Right atrium auricular region (tissue), 2 donors: ENCODE measurements around the gene JAZF1. TPM values are rescaled to one million over a fixed set of nuclear protein-coding genes. Genes with fewer than 3 reads are reported as not detected.
A peak's percentile ranks its signal among the peaks of the same experiment; 100 is the strongest.

ENCODE experiments used
- DNase-seq: peaks from one replicate; pipeline ENCODE4 v3.0.0-alpha.2; 2019; ENCODE audit warnings: low spot score
- H3K27ac ChIP-seq, 2 donors: fragments of 200-600 bp; sonication (generic); 1 replicate in 1 of 2; 2 replicates in 1 of 2; pipeline ENCODE4 v1.5.1; 2016 to 2019
- H3K27me3 ChIP-seq, 2 donors: fragments of 200-600 bp; sonication (generic); one replicate each; pipeline versions ENCODE4 v1.5.1 to v1.6.0; 2017 to 2019
- H3K36me3 ChIP-seq: fragments of 200-600 bp; sonication (generic); one replicate; pipeline ENCODE4 v1.5.1; 2016
- H3K4me1 ChIP-seq, 2 donors: fragments of 200-600 bp; sonication (generic); one replicate each; pipeline versions ENCODE4 v1.5.1 to v1.6.0; 2017 to 2019
- H3K4me3 ChIP-seq, 2 donors: fragments of 200-600 bp; sonication (generic); 1 replicate in 1 of 2; 2 replicates in 1 of 2; pipeline ENCODE4 v1.5.1; 2017 to 2019; ENCODE audit warnings: mild to moderate bottlenecking in 1 of 2, moderate library complexity in 1 of 2
- H3K9me3 ChIP-seq, 2 donors: fragments of 200-600 bp; sonication (generic); one replicate each; pipeline ENCODE4 v1.5.1; 2019
- total RNA-seq, 2 donors: library from RNA; depleted of rRNA; stranded (reverse); fragments of >200 nt; gene quantifications; one replicate each; pipeline ENCODE4 v1.1.0, GENCODE V29; 2016
- TF ChIP-seq, protein P1 (sequence below), 2 donors: fragments of 200-600 bp; sonication (generic); IDR thresholded peaks; one replicate each; pipeline ENCODE4 v1.5.1; 2019; ENCODE audit warnings: antibody characterized with exemption in 2 of 2

Gene JAZF1
- total RNA-seq, 2 donors from 2014 or later, result 13.2 to 18.5 TPM

DNA sequence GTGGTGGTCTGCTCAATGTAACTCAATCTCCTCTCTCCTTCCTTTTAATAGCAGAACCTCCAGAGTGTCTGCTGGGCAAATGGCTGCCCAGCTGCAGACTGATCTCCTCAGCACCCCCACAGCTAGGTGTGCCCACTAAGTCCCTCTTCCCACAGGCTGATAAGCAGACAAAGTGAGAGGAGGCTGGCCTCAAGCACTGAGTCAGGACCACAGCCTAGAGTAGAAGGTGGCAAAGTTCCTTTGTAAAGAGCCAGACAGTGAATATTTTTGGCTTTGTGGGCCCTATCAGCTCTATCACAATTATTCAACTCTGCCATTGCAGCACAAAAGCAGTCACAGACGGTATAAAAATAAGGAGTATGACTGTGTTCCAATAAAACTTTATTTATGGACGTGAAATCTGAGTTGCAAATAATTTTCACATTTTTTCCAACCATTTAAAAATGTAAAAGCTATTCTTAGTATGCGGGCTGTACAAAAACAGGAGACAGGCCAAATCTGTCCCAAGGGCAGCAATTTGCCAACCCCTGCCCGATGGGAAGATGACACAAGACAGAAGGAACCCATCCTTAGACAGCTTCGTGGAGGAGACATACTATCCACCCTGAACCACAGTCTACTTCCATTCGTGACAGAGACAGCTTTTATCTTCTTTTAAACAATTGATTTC is 23.4 kb downstream of the JAZF1 start:
- Histone ChIP-seq H3K27ac (no peak overlapping the region), H3K4me1 (peaks cover 0 to 37% of the 10 kb centered on the region in 2 donors), H3K4me3 (no peak overlapping the region), H3K9me3 (no peaks in the 10 kb centered on the region), H3K27me3 (no peaks in the 10 kb centered on the region), H3K36me3 (no peaks in the 10 kb centered on the region)
- no peak for DNase-seq
- TF ChIP-seq, protein P1, sequence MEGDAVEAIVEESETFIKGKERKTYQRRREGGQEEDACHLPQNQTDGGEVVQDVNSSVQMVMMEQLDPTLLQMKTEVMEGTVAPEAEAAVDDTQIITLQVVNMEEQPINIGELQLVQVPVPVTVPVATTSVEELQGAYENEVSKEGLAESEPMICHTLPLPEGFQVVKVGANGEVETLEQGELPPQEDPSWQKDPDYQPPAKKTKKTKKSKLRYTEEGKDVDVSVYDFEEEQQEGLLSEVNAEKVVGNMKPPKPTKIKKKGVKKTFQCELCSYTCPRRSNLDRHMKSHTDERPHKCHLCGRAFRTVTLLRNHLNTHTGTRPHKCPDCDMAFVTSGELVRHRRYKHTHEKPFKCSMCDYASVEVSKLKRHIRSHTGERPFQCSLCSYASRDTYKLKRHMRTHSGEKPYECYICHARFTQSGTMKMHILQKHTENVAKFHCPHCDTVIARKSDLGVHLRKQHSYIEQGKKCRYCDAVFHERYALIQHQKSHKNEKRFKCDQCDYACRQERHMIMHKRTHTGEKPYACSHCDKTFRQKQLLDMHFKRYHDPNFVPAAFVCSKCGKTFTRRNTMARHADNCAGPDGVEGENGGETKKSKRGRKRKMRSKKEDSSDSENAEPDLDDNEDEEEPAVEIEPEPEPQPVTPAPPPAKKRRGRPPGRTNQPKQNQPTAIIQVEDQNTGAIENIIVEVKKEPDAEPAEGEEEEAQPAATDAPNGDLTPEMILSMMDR (IDR thresholded peaks at IDR 0.05), result no peak

DNA sequence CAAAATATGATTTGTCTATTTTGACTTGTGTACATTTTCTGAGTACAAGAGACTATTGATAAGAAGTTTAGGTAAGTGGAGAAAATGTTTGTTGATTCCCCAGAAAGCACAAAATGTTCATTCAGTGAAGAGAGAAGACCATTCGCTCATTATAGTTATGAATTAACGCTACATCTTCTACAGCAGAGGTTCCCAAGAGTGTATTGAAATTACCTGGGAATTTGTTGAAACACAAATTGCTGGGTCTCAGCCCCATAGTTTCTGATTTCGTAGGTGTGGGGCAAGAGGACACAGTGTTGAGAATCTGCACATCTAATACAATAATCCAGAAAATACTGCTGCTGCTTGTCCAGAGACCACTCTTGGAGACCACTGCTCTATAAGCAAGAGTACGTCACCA is 24.2 kb downstream of the JAZF1 start:
- Histone ChIP-seq H3K4me1 (peaks cover 0 to 37% of the 10 kb centered on the region in 2 donors), H3K4me3 (no peak overlapping the region), H3K27ac (no peak overlapping the region), H3K36me3 (no peaks in the 10 kb centered on the region), H3K9me3 (no peaks in the 10 kb centered on the region), H3K27me3 (no peaks in the 10 kb centered on the region)
- TF ChIP-seq, protein P1 (IDR thresholded peaks at IDR 0.05), result no peak
- DNase-seq, result no peak

DNA sequence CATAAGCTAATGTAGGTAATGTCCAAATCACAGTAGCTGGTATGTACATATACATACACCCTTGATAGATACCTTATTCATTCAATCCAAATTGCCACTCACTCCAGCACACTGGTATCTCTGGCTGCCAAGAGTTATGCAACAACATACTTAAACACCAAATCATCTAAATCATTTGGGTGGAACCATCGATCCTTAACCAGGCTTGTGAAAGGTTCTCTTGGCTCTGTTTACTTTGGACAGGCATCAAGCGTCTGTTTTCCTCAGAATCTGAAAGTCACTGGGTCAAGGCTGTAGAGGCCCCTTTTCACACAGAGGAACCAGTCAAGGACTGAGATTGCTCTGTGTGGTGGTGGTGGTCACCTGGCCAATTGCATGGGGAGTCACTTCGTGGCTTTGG is 24.6 kb downstream of the JAZF1 start:
- TF ChIP-seq, protein P1 (IDR thresholded peaks at IDR 0.05), result no peak
- Histone ChIP-seq H3K4me1 (peaks cover 0 to 37% of the 10 kb centered on the region in 2 donors), H3K4me3 (no peak overlapping the region), H3K9me3 (no peaks in the 10 kb centered on the region), H3K27ac (no peak overlapping the region), H3K27me3 (no peaks in the 10 kb centered on the region), H3K36me3 (no peaks in the 10 kb centered on the region)
- DNase-seq, result no peak

DNA sequence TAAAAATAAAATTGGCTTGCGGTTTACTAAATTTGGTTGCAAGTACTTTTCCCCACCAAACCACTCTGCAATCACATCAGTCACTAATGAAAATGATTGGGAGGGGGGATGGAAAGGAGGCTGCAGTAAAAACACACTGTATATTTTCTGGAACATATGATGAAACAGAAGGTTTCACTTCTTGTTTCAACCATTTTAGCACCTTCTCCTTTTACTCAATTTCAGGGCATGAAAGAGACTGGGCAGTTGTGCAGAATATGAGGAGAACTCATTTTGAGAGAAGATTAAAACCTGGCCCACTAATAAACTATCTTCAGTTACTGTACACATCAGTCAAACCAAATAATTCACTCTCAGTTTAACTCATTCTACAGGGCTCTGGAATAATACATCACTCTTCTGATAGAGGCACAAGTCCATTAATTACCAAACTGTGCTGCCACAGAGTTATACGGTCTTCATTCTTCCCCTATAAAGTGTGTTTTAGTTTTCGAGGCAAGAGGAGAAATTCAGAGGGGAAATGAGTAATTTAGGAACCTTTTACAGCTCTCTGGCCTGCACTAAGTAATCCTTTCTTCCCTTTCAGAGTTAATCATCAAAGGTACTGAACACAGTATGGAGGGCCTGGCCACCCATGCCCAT is 25.5 kb downstream of the JAZF1 start:
- no peak overlapping the region for H3K4me3 ChIP-seq
- no peaks in the 10 kb centered on the region for H3K9me3 ChIP-seq
- H3K4me1 ChIP-seq, result peaks cover 0 to 37% of the 10 kb centered on the region in 2 donors
- peak overlapping the region in 1 of 2 donors; percentile 5 for H3K27ac ChIP-seq
- TF ChIP-seq, protein P1 (IDR thresholded peaks at IDR 0.05), result no peak
- no peaks in the 10 kb centered on the region for H3K27me3 ChIP-seq
- no peak for DNase-seq
- no peaks in the 10 kb centered on the region for H3K36me3 ChIP-seq

DNA sequence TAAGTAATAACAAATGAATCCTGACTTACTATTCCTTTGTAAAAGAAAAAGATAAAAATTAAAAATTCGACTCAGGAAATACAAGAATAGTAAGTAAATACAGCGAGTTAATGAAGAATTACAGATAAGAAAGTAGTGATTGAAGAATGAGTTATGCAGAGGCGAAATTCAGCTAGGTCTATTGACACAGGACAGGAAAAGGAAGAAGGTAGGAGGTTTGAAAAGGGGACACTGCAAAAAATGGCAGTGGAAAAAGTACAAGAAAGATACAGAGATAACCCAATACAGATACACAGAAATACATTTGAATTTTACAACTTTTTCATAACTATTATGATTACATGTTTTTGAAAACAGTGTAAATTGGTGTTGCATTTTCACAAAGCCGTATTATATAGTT is 28.0 kb downstream of the JAZF1 start:
- no peak overlapping the region for H3K4me3 ChIP-seq
- H3K4me1 ChIP-seq, result peaks cover 0 to 29% of the 10 kb centered on the region in 2 donors
- TF ChIP-seq, protein P1 (IDR thresholded peaks at IDR 0.05), result no peak
- H3K27me3 ChIP-seq, result no peaks in the 10 kb centered on the region
- no peak overlapping the region for H3K27ac ChIP-seq
- no peak for DNase-seq
- no peaks in the 10 kb centered on the region for H3K9me3 ChIP-seq
- H3K36me3 ChIP-seq, result no peaks in the 10 kb centered on the region
